ENCODE data around the gene CDH23. TPM values are rescaled to one million over a fixed set of nuclear protein-coding genes. Genes with fewer than 3 reads are reported as not detected.

CDH23 gene
- polyA plus RNA-seq, 3 donors, result 0.83 to 1.3 (median 0.96) TPM

GRCh38 chr10:71799112-71799511 is 402.4 kb downstream of the CDH23 start:
- DNase-seq, result no peak

GRCh38 chr10:71799608-71800453 is 403.1 kb downstream of the CDH23 start:
- DNase-seq, result no peak

DNA sequence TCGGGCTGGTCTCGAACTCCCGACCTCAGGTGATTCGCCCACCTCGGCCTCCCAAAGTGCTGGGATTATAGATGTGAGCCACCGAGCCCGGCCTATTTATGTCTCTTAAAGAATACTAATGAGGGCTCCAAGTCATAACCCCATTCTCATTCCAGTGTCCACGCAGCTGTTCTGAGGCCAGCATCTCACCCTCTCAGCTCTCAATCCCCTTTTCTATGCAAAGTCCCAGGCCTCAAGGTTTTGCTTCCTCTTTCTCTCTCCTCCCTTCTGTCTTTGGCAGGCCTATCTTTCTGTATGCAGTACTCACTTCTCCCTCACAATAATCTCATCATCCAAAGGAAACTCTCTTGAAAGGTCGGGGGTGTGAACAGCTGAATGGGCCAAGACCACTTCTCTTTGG is 404.6 kb downstream of the CDH23 start:
- DNase-seq, result no peak

DNA sequence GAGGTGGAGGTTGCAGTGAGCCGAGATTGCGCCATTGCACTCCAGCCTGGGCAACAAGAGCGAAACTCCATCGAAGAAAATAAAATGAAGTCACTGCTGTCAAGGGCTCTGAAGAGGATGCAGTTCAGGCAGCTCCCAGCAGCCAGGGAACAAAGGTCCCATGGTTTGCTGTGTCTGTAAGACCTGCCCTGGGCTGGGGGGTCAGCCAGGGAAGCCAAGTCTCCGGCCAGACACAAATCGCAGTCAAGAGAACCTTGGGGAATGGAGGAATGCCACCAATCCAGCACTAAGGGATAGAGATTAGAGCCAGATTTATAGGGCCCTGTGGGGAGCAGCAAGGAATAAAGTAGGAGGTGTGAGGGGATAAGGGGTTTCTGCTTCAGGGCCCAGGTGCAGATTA is 405.5 kb downstream of the CDH23 start:
- DNase-seq, result no peak

DNA sequence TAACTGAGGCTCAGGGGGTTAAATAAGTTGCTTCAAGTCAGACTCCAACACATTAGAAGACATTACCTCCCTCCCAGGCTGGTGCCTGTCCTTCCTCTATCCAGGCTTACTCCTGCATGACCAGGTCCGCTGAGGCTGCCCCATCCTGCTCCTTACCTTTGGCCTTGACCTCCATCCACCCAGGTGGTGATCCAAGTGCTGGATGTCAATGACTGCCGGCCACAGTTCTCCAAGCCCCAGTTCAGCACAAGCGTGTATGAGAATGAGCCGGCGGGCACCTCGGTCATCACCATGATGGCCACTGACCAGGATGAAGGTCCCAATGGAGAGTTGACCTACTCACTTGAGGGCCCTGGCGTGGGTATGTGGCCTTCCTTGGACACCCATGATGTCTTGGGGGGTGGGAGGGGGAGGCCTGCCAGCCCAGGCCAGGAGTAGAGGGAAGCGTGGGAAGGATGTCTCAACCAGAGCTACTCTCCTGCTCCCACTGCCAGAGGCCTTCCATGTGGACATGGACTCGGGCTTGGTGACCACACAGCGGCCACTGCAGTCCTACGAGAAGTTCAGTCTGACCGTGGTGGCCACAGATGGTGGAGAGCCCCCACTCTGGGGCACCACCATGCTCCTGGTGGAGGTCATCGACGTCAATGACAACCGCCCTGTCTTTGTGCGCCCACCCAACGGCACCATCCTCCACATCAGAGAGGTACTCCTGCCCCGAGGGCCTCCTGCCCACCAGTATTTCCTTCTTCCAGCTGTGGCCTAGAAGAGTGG is 406.2 kb downstream of the CDH23 start:
- DNase-seq, result no peak

DNA sequence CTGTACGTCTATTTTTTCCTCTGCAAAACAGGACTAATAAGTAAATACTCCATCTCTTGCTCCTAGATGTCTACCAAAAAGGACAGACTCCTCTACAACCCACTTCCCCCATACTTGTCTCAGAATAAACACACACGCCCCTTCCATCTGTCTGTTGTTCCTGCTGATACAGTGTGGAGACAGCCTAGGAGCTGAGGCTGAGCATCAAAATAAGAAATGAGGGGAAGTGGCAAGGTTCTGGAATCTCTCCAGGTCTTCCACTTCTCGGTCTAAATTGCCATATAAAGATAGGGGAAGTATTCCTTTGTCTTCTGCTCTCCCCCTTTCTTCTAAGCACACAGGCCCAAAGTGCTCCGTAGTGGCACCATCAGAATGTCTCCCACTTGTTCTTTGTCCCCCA is 407.4 kb downstream of the CDH23 start:
- no peak for DNase-seq

- DNase-seq, result no peak
Observed at GRCh38 chr10:71805776-71806703, 409.3 kb downstream of the CDH23 start.

- no peak for DNase-seq
Observed at GRCh38 chr10:71806704-71807556, 410.2 kb downstream of the CDH23 start.

- no peak for DNase-seq
Observed at GRCh38 chr10:71807557-71808510, 411.1 kb downstream of the CDH23 start.

DNA sequence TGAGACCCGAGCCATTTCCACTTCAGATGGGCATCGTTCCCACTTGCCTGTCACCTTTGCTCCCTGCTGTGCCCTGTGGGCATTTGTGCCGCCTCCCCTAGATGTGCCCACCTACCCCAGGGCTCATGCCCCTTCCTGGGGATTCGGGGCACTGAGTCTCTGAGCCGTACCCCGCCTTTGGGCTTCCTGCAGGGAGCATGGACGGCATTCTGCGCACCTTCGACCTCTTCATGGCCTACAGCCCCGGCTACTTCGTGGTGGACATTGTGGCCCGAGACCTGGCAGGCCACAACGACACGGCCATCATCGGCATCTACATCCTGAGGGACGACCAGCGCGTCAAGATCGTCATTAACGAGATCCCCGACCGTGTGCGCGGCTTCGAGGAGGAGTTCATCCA is 412.9 kb downstream of the CDH23 start:
- no peak for DNase-seq

DNA sequence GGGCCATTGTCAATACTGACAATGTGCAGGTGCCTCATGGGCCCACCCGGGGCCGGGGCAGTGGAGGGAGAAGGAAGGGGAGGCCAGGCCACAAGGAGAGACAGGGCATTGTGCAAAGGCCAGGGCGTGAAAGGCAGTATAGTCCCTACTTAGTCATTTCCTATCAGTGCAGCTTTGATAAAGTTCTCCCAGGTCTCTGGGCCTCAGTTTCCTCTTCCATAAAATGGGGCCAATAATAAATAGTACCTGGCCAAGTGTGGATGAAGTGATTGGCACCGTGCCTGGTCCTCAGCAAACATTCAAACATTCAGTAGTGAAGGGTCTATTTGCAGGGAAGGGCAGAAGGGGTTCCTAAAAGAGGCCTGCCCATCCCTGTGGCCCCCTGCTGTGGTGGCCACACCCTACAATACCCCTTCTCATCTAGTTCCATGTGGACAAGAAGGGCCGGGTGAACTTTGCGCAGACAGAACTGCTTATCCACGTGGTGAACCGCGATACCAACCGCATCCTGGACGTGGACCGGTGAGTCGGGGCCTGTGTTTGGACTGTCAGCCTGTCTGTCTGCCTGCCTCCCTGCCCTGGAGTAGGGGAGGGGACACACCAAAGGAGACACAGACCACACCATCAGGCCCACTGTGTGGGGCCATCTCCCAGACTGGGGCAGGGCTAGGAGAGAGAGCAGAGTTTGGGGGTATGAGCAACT is 413.5 kb downstream of the CDH23 start:
- DNase-seq, result no peak

DNA sequence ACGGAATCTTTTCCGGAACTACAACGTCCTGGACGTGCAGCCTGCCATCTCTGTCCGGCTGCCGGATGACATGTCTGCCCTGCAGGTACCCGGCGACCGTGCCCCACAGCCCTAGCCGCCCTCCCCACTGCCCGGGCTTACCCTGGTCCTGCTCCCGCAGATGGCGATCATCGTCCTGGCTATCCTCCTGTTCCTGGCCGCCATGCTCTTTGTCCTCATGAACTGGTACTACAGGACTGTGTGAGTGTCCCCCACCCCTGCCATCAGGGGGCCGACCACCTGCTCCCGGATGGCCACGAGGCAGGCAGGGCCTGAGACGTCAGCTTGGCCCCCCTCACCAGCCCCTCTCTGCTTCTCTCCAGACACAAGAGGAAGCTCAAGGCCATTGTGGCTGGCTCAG is 414.6 kb downstream of the CDH23 start:
- DNase-seq, result no peak

- DNase-seq, result peak; percentile 27
Observed at GRCh38 chr10:71812016-71812912, 415.5 kb downstream of the CDH23 start.

- DNase-seq, result no peak
Observed at GRCh38 chr10:71812913-71813590, 416.3 kb downstream of the CDH23 start.

DNA sequence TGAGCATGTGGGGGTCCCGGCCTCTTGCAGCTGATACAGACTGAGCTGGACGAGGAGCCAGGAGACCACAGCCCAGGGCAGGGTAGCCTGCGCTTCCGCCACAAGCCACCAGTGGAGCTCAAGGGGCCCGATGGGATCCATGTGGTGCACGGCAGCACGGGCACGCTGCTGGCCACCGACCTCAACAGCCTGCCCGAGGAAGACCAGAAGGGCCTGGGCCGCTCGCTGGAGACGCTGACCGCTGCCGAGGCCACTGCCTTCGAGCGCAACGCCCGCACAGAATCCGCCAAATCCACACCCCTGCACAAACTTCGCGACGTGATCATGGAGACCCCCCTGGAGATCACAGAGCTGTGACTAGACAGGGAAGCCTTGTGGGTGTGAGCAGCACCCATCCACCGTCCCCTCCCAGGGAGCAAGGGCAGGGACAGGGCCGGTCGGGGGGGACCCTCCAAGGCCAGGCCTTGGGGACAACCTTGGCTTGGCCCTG is 418.2 kb downstream of the CDH23 start:
- no peak for DNase-seq

DNA sequence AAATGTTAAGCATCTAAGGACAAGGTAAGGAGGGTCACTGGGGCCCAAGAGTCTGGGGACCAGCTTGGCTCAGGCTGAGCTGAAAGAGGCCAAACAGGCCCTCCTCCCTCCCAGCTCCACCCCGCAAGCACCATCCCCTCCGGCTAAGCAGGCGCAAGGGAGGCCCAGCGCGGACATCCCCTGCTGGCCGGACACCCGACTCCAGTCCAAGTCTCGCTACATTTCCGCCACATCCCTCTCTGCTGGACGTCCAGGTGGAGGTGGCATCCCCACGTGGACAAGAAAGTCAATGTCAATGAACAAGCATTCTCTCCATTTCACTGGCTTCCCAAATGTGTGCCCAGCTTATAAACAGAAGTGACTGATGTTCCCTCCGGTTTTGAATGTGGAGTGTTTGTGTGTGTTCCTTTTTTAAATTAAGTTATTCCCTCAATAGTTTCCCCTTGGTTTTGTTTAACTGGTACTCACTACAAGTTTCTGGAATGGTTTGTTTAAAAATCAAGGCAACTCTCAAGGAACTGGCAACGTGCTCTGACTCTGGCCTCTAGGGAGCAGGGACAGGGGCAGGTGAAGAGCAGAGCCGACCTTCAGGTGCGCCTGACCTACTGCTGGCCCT is 418.9 kb downstream of the CDH23 start:
- no peak for DNase-seq

DNA sequence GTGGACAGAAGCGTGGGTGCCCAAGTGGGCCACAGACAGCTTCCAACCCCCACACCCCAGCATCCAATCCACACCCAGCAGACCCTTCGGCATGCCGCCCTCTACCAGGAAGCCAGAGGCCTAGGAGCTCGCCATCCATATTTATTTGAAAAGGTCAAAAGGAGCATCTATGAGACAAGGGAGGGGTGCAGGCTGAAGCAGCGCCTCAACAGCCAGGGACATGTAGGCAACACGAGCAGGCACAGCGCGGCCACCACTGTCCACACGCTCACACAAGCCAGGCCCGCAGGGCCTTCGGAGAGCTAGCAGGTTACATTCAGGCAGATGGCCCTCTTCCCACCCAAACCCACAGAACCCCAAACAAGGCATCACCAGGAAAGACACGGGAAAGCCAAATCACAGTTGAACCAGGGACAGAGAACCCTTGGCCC is 419.7 kb downstream of the CDH23 start:
- DNase-seq, result no peak
